HL-60 (cell line): ENCODE data around the gene SNAI3.

Experiments used
- DNase-seq, 2 experiments: peaks; one replicate each; pipeline ENCODE4 v3.0.0-alpha.2; 2010 to 2020; ENCODE audit warnings: low read depth in 1 of 2, low spot score in 1 of 2
- H3K27ac ChIP-seq: fragments of 250-450 bp; sonication (Bioruptor Pico); replicated peaks from 2 replicates; pipeline ENCODE4 v1.5.1; 2020; ENCODE audit warnings: mild to moderate bottlenecking, moderate library complexity
- H3K27me3 ChIP-seq: fragments of 250-450 bp; sonication (Bioruptor Pico); 2 replicates; pipeline ENCODE4 v1.5.1; 2021; ENCODE audit warnings: mild to moderate bottlenecking, moderate library complexity; ENCODE audit not compliant: insufficient read depth, poor library complexity, severe bottlenecking
- H3K4me3 ChIP-seq: replicated peaks from 2 replicates; pipeline ENCODE4 v1.5.1; 2011; ENCODE audit warnings: mild to moderate bottlenecking, control low read depth, low read length; ENCODE audit not compliant: insufficient read depth
- GABPA ChIP-seq: IDR thresholded peaks from 2 replicates; pipeline ENCODE4 v1.6.1; 2012; ENCODE audit warnings: low read depth
- POLR2AphosphoS5 ChIP-seq: IDR thresholded peaks from 2 replicates; pipeline ENCODE4 v1.6.1; 2012; ENCODE audit warnings: low read depth
- SPI1 ChIP-seq: IDR thresholded peaks from 2 replicates; pipeline ENCODE4 v1.6.1; 2012; ENCODE audit warnings: low read depth, mild to moderate bottlenecking, borderline replicate concordance
- TF ChIP-seq, protein P1 (sequence below): IDR thresholded peaks from 2 replicates; pipeline ENCODE4 v1.6.1; 2012; ENCODE audit warnings: low read depth; ENCODE audit not compliant: insufficient replicate concordance
- TF ChIP-seq, protein P2 (sequence below): IDR thresholded peaks from one replicate; pipeline ENCODE4 v1.5.1; 2011; ENCODE audit warnings: low read length, control low read depth, inconsistent platforms; ENCODE audit not compliant: insufficient read depth

SNAI3 gene

DNA sequence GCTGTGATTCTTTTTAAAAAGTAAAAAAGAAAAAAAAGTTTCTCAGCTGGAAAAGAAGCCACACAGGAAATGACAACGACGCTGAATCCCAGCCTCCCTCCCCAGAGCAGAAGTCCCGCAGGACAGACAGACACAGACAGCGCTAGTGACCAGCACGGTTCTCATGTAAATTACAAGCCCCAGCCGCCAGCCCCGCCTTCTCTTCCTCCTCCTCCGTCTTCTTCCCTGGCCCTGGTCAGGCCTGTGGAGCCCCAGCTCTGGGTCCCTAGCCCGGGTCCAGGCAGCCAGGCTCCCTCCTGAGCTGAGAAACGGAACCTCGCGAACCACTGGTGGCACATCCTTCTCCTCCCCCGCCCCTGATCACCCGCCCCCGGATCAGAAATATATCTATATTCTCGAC lies 54.9 kb downstream of the SNAI3 start:
- Histone ChIP-seq H3K27ac (no peak overlapping the region), H3K27me3 (no peaks in the 10 kb centered on the region), H3K4me3 (no peak overlapping the region)
- TF ChIP-seq, protein P1, sequence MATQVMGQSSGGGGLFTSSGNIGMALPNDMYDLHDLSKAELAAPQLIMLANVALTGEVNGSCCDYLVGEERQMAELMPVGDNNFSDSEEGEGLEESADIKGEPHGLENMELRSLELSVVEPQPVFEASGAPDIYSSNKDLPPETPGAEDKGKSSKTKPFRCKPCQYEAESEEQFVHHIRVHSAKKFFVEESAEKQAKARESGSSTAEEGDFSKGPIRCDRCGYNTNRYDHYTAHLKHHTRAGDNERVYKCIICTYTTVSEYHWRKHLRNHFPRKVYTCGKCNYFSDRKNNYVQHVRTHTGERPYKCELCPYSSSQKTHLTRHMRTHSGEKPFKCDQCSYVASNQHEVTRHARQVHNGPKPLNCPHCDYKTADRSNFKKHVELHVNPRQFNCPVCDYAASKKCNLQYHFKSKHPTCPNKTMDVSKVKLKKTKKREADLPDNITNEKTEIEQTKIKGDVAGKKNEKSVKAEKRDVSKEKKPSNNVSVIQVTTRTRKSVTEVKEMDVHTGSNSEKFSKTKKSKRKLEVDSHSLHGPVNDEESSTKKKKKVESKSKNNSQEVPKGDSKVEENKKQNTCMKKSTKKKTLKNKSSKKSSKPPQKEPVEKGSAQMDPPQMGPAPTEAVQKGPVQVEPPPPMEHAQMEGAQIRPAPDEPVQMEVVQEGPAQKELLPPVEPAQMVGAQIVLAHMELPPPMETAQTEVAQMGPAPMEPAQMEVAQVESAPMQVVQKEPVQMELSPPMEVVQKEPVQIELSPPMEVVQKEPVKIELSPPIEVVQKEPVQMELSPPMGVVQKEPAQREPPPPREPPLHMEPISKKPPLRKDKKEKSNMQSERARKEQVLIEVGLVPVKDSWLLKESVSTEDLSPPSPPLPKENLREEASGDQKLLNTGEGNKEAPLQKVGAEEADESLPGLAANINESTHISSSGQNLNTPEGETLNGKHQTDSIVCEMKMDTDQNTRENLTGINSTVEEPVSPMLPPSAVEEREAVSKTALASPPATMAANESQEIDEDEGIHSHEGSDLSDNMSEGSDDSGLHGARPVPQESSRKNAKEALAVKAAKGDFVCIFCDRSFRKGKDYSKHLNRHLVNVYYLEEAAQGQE = no peak
- no peak for TF ChIP-seq GABPA
- DNase-seq = no peak

DNA sequence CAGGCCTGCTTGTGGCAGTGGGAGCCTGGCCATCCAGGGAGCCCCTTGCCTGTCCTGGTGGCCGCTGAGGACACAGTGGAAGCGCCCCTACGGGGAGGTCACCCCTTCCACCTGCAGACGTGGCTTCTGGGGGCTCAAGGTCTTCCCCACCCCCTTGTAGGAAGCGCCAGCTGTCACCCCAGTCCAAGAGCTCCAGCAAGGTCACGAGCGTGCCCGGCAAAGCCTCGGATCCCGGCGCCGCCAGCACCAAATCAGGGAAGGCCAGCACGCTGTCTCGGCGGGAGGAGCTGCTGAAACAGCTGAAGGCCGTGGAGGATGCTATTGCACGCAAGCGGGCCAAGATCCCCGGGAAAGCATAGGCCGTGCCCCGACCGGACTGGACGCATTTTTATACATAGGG lies 55.4 kb downstream of the SNAI3 start:
- no peaks in the 10 kb centered on the region for H3K27me3 ChIP-seq
- TF ChIP-seq, protein P1 = no peak
- TF ChIP-seq, protein P2, sequence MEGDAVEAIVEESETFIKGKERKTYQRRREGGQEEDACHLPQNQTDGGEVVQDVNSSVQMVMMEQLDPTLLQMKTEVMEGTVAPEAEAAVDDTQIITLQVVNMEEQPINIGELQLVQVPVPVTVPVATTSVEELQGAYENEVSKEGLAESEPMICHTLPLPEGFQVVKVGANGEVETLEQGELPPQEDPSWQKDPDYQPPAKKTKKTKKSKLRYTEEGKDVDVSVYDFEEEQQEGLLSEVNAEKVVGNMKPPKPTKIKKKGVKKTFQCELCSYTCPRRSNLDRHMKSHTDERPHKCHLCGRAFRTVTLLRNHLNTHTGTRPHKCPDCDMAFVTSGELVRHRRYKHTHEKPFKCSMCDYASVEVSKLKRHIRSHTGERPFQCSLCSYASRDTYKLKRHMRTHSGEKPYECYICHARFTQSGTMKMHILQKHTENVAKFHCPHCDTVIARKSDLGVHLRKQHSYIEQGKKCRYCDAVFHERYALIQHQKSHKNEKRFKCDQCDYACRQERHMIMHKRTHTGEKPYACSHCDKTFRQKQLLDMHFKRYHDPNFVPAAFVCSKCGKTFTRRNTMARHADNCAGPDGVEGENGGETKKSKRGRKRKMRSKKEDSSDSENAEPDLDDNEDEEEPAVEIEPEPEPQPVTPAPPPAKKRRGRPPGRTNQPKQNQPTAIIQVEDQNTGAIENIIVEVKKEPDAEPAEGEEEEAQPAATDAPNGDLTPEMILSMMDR = no peak
- TF ChIP-seq SPI1 (no peak), POLR2AphosphoS5 (no peak), GABPA (no peak)
- no peak overlapping the region for H3K4me3 ChIP-seq
- DNase-seq = no peak
- H3K27ac ChIP-seq = no peak overlapping the region

DNA sequence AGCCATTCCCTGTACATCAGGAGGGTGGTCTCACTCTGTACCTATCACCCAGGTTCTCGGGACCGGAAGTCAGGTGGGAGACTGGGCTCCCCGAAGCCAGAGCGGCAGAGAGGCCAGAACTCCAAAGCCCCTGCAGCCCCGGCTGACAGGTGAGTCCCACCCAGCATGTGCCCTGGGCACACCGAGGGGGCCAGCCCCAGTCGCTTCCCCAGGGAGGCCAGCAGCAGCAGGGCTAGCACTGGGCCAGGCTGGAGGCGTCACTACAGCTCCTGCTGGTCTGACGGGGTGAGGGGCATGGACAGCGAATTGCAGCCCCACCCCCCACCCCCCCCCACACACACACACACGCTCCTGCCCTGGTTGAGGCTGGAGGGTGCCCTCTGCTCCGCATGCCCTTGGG lies 55.9 kb downstream of the SNAI3 start:
- DNase-seq = no peak
- H3K27me3 ChIP-seq = no peaks in the 10 kb centered on the region
- no peak overlapping the region for H3K4me3 ChIP-seq
- H3K27ac ChIP-seq = no peak overlapping the region
- no peak for TF ChIP-seq SPI1
- TF ChIP-seq, protein P2 = no peak
- TF ChIP-seq, protein P1 = no peak

DNA sequence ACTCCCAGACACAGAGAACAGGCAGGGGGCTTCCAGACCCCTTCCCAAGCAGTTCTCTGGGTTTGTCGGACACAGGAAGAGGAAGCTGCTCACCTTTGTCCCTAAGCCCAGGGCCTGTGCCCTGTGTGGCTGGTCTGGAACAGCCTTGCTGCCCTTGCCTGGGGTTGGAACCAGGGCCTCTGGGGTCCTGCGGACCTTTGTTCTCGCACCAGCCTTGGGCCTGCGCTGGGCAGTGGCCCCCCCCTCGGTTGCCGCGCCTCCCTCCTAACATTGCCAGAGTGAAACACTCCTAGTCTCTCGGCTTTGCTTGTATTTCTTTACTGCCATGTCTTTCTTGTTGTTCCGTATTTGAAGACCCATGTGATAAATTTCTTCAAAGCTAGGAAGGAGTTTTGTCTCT lies 56.5 kb downstream of the SNAI3 start:
- Histone ChIP-seq H3K27me3 (no peaks in the 10 kb centered on the region), H3K27ac (no peak overlapping the region), H3K4me3 (no peak overlapping the region)
- no peak for TF ChIP-seq POLR2AphosphoS5
- TF ChIP-seq, protein P2 = no peak
- no peak for TF ChIP-seq SPI1
- no peak for TF ChIP-seq GABPA
- TF ChIP-seq, protein P1 = no peak
- DNase-seq = no peak
